Left cardiac atrium (tissue), 4 donors: ENCODE results near the gene RAPSN. TPM values are rescaled to one million over a fixed set of nuclear protein-coding genes. Genes with fewer than 3 reads are reported as not detected.

Experiments used
- ATAC-seq, 2 donors: fragments of 200-7000 bp; cut with Tn5 transposase; one replicate each; pipeline ENCODE4 v1.9.1; 2020; ENCODE audit warnings: mild to moderate bottlenecking in 2 of 2, moderate library complexity in 2 of 2
- DNase-seq: peaks from one replicate; pipeline ENCODE4 v3.0.0-alpha.2; 2020
- intact Hi-C, 2 donors: fragments of 100-400 bp; cut with DNase I; formaldehyde crosslinking; loops; one replicate each; pipeline versions ENCODE4 v1.14.1 to v1.15.1; 2022 to 2023
- microRNA-seq, 2 donors: library from miRNA; unstranded; fragments of <30 nt; microRNA quantifications; one replicate each; pipeline ENCODE4 v1.2.0, GENCODE V29; 2020
- total RNA-seq, 2 donors: library from RNA; stranded (reverse); fragmentation: NEBNext Ultra II Directional; extraction: Animal tissue kit (Norgen Biotek cat#: 25700); gene quantifications; one replicate each; pipeline ENCODE4 v1.2.1, GENCODE V29; 2021
- donor health status: DM: no; HTN: yes; CAD: no.
- donor health status: DM: no; HTN: yes; CAD: no; lungs with severe emphysema.
- donor health status: DM: yes; HTN: yes; CAD: no.
- donor health status: Dilated cardiomyopathy.

The RAPSN gene
- total RNA-seq, 2 donors from 2014 or later = not detected

DNA sequence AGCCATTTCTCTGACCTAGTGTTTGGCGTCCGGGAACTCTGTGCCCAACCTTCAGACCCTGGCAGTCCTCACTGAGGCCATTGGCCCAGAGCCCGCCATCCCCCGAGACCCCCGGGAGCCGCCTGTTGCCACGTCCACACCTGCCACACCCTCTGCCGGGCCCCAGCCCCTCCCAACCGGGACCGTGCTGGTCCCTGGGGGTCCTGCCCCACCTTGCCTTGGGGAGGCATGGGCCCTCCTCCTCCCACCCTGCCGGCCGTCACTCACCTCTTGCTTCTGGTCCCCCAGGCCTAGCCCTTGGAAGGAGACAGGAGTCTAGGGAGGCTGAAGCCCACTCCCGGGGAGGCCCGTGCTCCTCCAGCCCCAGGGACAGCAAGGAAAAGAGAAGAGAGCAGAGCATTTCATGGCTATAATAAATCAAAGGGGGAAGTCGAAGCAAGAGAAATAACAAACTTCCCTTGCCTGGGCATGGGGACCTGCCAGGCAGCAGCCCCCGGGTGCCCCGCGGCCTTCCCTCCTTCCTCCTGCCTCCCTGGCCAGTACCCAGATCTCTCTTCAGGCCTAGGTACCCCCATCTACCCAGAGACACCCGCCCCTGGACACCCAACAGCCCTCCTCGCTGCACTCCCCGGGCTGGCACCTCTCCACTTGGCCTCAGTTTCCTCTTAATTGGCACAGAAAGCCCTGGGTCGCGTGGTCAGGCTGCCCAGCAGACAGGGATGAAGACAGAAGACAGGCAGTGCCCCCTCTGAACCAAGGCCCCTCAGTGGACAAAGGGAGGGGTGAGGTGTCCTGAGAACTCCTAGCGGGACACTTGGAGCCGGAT, 53.5 kb downstream of the RAPSN start:
- peak; percentile 21 for DNase-seq

DNA sequence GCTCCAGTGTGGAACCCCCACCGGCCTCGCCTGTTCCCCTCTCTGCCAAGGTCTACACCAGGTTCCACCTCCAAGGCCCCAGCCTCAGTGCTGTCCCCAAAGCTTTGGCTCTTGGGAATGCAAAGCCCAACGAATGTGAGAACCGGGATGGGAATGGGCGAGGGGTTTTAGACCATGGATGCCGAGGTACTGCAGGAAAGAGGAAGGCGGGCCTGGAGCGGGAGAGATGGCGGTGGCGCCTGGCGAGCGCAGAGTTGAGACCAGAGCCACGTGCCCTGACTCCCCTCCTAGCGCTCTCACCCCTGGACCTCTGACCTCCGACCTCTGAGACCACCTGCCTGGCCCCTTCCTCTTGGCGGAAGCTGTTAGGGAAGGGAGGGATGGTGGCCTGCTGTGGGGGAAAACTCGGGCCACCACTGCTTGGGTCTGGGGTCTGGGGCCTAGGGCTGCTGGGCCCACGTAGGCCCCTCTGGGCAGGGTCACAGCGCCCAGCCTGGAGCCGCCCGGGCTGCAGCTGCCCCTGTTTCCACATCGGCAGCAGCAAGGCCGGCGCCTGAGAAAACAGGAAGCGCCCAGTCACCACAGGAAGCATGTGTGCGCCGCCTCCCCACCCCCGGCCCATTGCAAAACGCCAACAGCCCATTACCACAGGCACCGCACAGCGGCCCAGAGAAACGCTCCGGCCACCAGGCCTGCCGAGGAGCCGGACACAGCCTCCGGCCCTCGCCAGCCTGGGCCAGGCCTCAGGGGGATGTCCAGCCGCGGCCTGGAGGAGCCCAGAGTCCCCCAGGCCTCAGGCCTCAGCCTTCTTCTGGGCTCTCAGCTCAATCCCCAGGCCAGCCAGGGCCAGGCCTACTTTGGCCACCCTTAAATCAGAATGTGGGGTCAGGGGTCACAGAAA, 54.4 kb downstream of the RAPSN start:
- DNase-seq = peak; percentile 79
- intact Hi-C loops = no loop called here
- peak; percentile 54 to 66 for ATAC-seq

More for the DNA sequence above, 53.5 kb downstream of the RAPSN start:
- no peak for ATAC-seq
- intact Hi-C loops = no loop called here

DNA sequence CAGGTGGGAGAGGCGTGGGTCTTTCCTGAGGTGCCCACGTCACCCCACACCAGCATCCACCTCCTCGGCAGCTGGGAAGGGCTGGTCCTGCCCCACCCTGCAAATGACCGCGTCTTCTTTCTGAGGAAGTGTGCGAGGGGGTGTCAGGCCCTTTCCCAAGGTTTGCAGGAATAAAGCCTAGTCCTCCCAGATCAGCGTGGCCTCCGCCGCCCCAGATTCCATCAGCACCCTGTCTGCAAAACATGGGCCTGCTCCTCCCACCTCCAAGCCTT, 55.0 kb downstream of the RAPSN start:
- DNase-seq = peak; percentile 37
- intact Hi-C loops = no loop called here
- ATAC-seq = peak in 1 of 2 donors; percentile 36

DNA sequence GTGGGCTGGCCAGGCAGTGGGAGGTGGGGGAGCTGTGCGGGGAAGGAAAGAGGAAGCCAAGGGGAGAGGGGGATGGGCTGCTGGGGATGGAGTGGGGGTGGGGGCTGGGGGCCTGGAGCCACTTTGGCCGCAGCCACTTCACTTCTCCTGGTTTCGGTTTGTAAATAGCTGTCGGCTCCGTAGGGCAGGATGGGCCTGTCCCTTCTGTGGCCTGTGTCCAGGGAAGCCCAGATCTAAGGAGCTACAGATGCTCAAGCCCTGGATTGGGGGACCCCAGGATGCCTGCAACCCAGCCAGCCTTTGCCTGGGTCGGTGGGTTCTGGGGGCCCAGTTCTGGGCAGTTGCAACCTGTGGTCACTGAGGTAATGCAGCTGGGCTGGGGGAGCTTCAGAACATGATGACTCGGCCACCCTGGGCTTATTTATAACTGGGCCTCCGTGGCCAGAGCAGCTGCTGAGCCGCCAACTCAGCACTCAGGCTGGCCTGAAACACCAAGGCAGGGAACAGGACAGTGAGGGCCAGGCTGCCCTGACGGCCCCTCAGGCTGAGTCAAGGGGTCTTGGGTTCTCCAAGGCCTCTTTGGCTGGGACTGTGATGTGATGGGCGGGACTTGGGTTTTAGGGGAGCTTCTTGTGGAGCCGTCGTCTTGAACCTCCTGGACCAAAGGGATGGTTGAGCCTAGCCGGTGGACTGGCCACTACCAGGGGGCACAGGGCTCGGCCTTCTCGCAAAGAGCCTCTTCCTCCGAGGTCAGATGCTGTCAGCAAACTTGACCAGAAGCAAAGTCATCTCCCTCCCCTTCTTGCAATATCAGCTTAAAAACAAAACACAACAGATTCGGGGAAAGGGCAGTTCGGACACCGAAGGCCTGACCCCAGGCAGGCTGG, 55.5 kb downstream of the RAPSN start:
- DNase-seq (peak; percentile 49), ATAC-seq (peak; percentile 32 to 56)
- intact Hi-C loops = no loop called here

DNA sequence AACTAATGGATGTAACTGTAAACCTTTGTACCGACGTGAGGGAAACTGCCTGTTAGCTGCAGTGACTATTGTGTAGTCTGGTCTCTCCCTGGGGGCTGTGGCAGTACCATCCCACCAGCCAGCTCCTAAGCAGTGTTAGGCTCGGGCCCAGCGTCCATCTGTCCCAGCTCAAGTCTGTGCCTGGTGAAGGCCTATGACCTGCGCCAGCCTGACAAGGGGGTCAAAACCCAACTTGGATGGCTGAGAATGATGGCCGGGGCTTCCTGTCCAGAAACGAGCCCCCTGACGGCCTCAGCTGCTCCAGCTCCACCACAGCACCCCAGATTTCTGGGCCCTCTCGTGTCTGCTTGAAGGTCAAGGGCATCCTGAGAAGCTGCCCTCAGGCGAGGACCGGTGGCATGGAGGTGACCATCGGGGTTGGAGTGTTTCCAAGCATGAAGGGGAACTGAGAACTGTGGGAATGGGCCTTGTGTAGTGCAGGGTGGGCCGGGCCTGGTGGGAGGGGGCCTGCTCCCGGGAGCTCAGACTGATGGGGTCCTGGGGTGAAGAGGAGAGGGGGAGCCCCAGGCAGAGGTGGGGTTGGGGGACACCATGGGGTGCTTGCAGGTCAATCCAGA, 56.3 kb downstream of the RAPSN start:
- ATAC-seq (no peak), DNase-seq (no peak)
- intact Hi-C loops = no loop called here

DNA sequence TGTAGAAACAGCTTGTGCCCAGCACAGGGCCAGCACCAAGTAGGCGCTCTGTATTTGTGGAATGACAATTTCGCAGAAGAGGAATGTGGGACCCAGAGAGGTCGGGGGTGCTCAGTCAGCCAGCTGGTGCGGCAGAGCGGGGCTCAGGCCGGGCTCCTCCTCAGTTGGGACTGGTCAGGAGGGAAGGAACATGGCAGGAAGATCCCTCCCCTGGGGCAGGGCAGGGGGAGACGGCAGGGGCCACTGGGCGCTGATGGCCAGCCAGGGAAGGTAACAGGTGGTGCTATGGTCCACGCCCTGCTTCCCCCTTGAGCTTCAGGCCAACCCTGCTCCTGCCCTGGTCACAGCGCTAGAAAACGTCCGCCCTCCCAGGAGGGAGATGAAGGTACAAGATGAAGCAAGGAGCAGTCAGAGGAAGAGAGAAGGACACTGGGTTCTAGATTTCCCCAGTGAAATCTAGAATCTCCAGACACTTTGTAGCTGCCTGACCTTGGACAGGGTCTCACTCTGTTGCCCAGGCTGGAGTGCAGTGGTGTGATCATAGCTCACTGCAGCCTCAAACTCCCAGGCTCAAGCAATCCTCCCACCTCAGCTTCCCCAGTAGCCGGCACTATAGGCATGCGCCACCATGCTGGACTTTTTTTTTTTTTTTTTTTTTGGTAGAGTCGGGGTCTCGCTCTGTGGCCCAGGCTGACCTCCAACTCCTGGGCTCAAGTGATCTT, 57.1 kb downstream of the RAPSN start:
- DNase-seq = no peak
- intact Hi-C loops = no loop called here
- ATAC-seq = no peak

DNA sequence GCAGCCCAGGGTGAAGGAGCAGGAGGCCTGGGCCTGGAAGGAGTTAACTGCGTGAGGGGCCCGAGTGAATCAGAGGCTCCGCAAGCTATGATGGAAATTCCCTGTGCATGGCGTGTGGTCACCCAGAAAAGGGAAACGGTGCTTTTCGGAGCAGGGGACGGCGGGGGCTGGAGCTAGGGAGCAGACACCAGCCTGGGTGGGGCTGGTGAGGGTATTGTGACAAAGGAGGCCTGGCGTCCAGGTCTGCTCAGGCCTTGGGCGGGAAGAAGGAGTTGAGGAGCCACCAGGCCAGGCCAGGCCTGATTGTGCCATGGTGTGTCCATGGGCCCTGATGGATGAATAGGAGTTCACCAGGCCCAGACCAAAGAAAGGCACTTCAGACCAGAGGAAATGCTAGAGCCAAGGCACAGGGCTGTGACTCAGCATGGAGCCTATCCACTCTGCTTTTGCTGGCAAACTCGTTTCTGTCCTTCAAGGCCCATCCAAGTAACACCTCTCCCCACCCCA, 57.8 kb downstream of the RAPSN start:
- peak; percentile 7 to 21 for ATAC-seq
- intact Hi-C loops = no loop called here

DNA sequence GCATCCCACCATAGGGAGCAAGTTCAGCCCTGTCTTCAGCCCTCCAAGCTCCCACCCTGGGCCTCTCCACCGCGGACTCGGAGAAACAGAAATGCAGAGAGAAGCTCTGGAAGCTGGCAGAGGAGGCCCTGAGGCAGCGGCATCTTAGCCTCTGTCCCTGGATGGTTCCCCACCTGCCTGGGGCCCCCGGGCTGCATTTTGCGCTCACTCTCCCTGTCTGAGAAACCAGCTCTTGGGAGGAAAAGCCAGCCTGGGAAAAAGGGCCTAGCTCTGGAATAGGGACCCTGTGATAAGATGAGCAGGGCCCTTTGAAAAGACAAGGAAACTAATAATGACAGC, 58.5 kb downstream of the RAPSN start:
- intact Hi-C loops = no loop called here
- DNase-seq (no peak), ATAC-seq (no peak)

More for the DNA sequence above, 57.8 kb downstream of the RAPSN start:
- DNase-seq = no peak

DNA sequence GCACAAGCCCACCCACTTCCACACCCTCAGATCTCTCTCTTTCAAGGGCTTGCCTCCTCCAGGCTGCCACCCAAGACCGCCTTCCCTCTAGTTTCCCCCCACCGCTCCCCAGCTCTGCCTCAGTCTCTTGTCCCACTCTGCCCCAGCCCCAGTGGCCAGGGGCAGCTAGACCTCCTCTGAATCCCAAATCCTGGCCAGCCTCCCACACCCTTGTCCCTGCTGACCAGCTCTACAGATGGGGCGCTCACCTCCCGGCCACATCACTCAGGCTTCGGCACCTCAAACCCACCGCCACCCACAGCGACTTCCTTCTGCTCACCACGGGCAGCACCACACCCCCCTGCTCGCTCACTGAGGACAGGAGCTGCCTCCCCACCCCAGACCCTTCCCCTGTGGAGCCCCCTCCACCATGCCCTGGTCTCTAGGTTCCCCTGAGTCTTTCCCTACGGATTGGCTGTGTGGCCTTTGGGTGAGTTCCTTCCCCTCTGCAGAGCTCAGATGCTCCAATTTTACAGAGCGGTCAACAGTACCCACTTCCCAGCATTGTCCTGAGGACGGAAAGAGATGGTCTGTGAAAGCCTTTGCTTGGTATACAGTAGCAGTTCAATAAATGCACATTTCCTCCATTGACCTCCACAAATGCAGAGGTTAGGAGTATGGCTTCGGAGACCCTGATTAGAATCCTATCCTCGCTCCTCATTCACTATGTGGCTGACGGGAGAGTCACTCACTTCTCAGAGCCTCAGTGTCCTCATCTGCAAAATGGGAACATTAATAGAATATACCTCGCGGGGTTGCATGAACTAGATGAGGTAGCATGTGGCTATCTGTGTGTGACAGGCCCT, 59.1 kb downstream of the RAPSN start:
- intact Hi-C loops = no loop called here
- ATAC-seq (no peak), DNase-seq (no peak)

DNA sequence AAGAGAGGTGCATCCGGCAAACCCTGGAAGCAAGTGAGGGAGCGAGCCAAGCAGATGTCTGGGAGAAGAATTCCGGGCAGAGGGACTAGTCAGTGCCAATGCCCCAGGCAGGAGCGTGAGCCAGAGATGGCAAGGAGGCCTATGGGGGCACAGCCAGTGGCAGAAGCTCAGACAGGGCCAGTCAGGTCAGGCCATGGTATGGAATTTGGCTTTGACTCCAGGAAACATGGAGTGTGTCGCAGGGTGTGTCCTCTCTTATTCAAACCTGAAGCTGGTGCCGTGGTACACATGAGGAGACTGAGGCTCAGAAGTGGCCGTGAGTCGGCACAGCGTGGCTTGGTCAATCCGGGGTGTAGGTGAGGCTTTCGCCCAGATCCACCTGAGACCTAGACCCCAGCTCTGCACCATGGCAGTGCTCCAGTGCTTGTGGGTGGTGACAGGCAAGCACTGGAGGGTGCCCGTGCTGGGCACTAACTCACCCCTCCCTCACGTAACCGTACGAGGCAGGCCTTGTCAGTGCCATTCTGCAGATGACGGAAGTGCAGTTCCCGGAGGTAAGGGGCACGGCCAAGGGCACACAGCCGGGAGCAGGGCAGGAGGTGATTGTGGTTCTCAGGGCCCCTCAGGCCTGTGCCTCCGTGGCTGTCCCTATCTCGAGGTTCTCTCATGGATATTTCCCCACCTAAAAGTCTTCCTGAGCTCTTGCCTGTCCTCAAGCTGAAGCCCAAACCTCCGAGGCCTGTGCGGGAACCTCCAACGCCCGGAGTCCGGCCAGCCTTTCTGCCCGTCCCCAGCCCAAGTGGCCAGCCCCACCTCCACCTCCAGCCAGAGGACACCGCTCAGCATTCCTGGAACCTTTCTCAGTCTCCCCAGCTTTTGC, 60.0 kb downstream of the RAPSN start:
- intact Hi-C loops = no loop called here
- no peak for DNase-seq
- ATAC-seq = no peak

DNA sequence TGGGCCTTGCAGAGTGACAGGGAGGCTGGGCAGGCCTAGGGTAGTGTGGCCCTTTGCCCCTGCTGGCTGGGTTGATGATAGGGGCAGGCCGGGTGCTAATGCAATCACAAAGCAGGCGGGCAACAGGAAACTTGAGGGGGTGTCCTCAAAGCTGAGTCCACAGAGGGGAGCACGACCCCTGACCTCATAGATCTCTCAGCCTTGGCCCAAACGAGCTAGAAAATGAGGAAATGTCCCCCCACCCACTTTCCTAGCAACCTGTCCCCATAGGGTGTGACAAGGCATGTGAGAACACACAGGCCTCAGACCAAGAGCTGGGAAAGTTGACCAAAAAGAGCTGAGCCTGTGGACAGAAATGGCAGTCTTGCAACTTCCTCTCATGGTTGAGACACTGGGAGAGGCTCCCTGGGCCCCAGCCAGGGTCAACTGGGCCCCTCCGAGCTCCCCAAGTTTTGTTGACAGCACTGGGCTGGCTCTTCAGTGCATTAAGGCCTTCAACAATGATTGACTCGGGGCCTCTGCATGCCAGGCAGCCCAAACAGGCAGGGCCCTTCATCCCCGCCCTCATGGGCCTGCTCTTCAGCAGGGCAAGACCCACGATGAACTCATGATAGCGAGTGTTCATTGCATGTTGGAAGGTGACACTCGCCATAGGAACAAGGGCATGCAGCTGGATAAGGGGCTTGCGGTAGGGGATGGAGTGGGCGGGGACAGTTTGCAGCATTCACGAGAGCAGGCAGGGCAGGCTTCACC, 60.8 kb downstream of the RAPSN start:
- intact Hi-C loops = no loop called here
- ATAC-seq (peak in 1 of 2 donors; percentile 11), DNase-seq (no peak)

Small RNA genes within 50 kb of the gene (microRNA-seq; reads per million reads assigned to microRNA genes)
- gene MIR4487 = 0 reads per million in 2 donors

Other genes with a start within 250 kb of the RAPSN start
- 10 to 100 TPM; 10.4 to 10.8 TPM for gene DDB2, start 234.2 kb downstream of the RAPSN start, total RNA-seq
- gene ACP2, start 200.3 kb downstream of the RAPSN start, total RNA-seq = 10 to 100 TPM; 25.1 to 26.2 TPM
- 10 to 100 TPM; 18.2 to 44.9 TPM for gene NR1H3, start 191.1 kb downstream of the RAPSN start, total RNA-seq
- gene MADD, start 179.0 kb downstream of the RAPSN start, total RNA-seq = 10 to 100 TPM; 29.5 to 37.0 TPM
- gene MYBPC3, start 96.4 kb downstream of the RAPSN start, total RNA-seq = 1,000 to 10,000 TPM in 1 of 2 donors, 100 to 1,000 TPM in 1; 966 to 1,049 TPM
- gene SPI1, start 70.6 kb downstream of the RAPSN start, total RNA-seq = 10 to 100 TPM; 19.5 to 31.4 TPM
- gene SLC39A13, start 40.5 kb downstream of the RAPSN start, total RNA-seq = 10 to 100 TPM; 35.5 to 53.4 TPM
- 100 to 1,000 TPM; 133 to 154 TPM for gene PSMC3, start 22.7 kb downstream of the RAPSN start, total RNA-seq
- 10 to 100 TPM; 64.5 to 81.9 TPM for gene CELF1, start 104.0 kb upstream of the RAPSN start, total RNA-seq
- gene PTPMT1, start 116.5 kb upstream of the RAPSN start, total RNA-seq = 10 to 100 TPM; 18.1 to 19.2 TPM
- 10 to 100 TPM; 10.2 to 12.2 TPM for gene KBTBD4, start 129.8 kb upstream of the RAPSN start, total RNA-seq
- 100 to 1,000 TPM; 150 to 182 TPM for gene NDUFS3, start 129.9 kb upstream of the RAPSN start, total RNA-seq
- gene FAM180B, start 137.5 kb upstream of the RAPSN start, total RNA-seq = under 1 TPM in 1 of 2 donors, not detected in 1; 0.41 TPM
- under 1 TPM; 0.37 to 0.47 TPM for gene C1QTNF4, start 145.3 kb upstream of the RAPSN start, total RNA-seq
- gene MTCH2, start 193.4 kb upstream of the RAPSN start, total RNA-seq = 10 to 100 TPM; 82.8 to 92.8 TPM